ENCODE results near the gene CAPZB.
"Not testable (repeated sequence)": the region's sequence is repeated elsewhere in the genome, so short reads cannot be mapped to it uniquely, and the experiment has no call there.

The CAPZB gene

GRCh38 chr1:19525607-19526545 is 40.5 kb upstream of the CAPZB start:
- Histone ChIP-seq H4K20me1 (ENCODE audit: low read depth, low read length) (no peaks in the 10 kb centered on the region), H3K9ac (ENCODE audit: low read length) (no peak overlapping the region), H3K36me3 (ENCODE audit: low read length) (no peaks in the 10 kb centered on the region), H3K9me3 (ENCODE audit: insufficient read depth, low read length) (no peaks in the 10 kb centered on the region), H3K27me3 (ENCODE audit: low read length) (no peaks in the 10 kb centered on the region), H3F3A (ENCODE audit: insufficient read depth) (no peaks in the 10 kb centered on the region), H3K9me2 (replicated peaks; ENCODE audit: insufficient read depth, low read length) (no peaks in the 10 kb centered on the region), H3K27ac (ENCODE audit: low read depth, low read length) (no peak overlapping the region), H2AFZ (ENCODE audit: low read depth, low read length, severe bottlenecking) (no peak overlapping the region), H3K4me3 (ENCODE audit: insufficient read depth, low read length, poor library complexity, severe bottlenecking) (no peak overlapping the region), H3K4me2 (ENCODE audit: low read depth, low read length, poor library complexity, severe bottlenecking) (no peak overlapping the region), H3K79me2 (ENCODE audit: insufficient read depth, low read length) (no peaks in the 10 kb centered on the region)
- TF ChIP-seq CTCF (IDR thresholded peaks at IDR 0.05; ENCODE audit: insufficient read depth, low read length, poor library complexity, severe bottlenecking), result no peak
- no peak for TF ChIP-seq EZH2phosphoT487 (conservative IDR thresholded peaks at IDR 0.05; ENCODE audit: low read length)

DNA sequence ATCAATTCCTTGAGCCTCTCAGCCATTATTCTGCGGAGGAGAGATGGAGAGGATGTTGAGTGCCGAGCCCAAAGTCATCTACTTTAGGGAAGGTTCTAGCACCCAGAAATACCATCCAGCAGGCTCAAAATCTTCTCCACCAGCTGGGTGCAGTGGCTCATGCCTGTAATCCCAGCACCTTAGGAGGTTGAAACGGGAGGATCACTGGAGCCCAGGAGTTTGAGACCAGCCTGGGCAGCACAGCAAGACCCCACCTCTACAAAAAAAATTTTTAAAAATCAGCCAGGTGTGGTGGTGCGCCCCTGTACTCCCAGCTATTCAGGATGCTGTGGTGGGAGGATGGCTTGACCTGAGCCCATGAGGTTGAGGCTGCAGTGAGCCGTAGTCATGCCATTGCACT is 39.5 kb upstream of the CAPZB start:
- H3K4me3 ChIP-seq (ENCODE audit: insufficient read depth, low read length, poor library complexity, severe bottlenecking), result no peak overlapping the region
- H3K27me3 ChIP-seq (ENCODE audit: low read length), result no peaks in the 10 kb centered on the region
- no peaks in the 10 kb centered on the region for H3K9me2 ChIP-seq (replicated peaks; ENCODE audit: insufficient read depth, low read length)
- H3K9ac ChIP-seq (ENCODE audit: low read length), result no peak overlapping the region
- H3K4me2 ChIP-seq (ENCODE audit: low read depth, low read length, poor library complexity, severe bottlenecking), result no peak overlapping the region
- H3K27ac ChIP-seq (ENCODE audit: low read depth, low read length), result no peak overlapping the region
- H3K36me3 ChIP-seq (ENCODE audit: low read length), result no peaks in the 10 kb centered on the region
- TF ChIP-seq EZH2phosphoT487 (conservative IDR thresholded peaks at IDR 0.05; ENCODE audit: low read length) (no peak), CTCF (IDR thresholded peaks at IDR 0.05; ENCODE audit: insufficient read depth, low read length, poor library complexity, severe bottlenecking) (no peak)
- H3K9me3 ChIP-seq (ENCODE audit: insufficient read depth, low read length), result no peaks in the 10 kb centered on the region
- H3F3A ChIP-seq (ENCODE audit: insufficient read depth), result no peaks in the 10 kb centered on the region
- H4K20me1 ChIP-seq (ENCODE audit: low read depth, low read length), result no peaks in the 10 kb centered on the region
- no peak overlapping the region for H2AFZ ChIP-seq (ENCODE audit: low read depth, low read length, severe bottlenecking)
- no peaks in the 10 kb centered on the region for H3K79me2 ChIP-seq (ENCODE audit: insufficient read depth, low read length)

GRCh38 chr1:19522570-19522969 is 37.2 kb upstream of the CAPZB start:
- not testable (repeated sequence) for H3F3A ChIP-seq (ENCODE audit: insufficient read depth); H2AFZ ChIP-seq (ENCODE audit: low read depth, low read length, severe bottlenecking); H3K27me3 ChIP-seq (ENCODE audit: low read length); H3K4me2 ChIP-seq (ENCODE audit: low read depth, low read length, poor library complexity, severe bottlenecking); H3K9me3 ChIP-seq (ENCODE audit: insufficient read depth, low read length); H3K79me2 ChIP-seq (ENCODE audit: insufficient read depth, low read length); H3K36me3 ChIP-seq (ENCODE audit: low read length); H3K4me3 ChIP-seq (ENCODE audit: insufficient read depth, low read length, poor library complexity, severe bottlenecking); H4K20me1 ChIP-seq (ENCODE audit: low read depth, low read length); H3K9ac ChIP-seq (ENCODE audit: low read length); H3K9me2 ChIP-seq (replicated peaks; ENCODE audit: insufficient read depth, low read length); H3K27ac ChIP-seq (ENCODE audit: low read depth, low read length)

GRCh38 chr1:19521411-19521810 is 36.1 kb upstream of the CAPZB start:
- Histone ChIP-seq H2AFZ (ENCODE audit: low read depth, low read length, severe bottlenecking) (no peak overlapping the region), H4K20me1 (ENCODE audit: low read depth, low read length) (no peaks in the 10 kb centered on the region), H3K4me3 (ENCODE audit: insufficient read depth, low read length, poor library complexity, severe bottlenecking) (no peak overlapping the region), H3K27me3 (ENCODE audit: low read length) (no peaks in the 10 kb centered on the region), H3F3A (ENCODE audit: insufficient read depth) (no peaks in the 10 kb centered on the region), H3K27ac (ENCODE audit: low read depth, low read length) (no peak overlapping the region), H3K9me2 (replicated peaks; ENCODE audit: insufficient read depth, low read length) (no peaks in the 10 kb centered on the region), H3K9me3 (ENCODE audit: insufficient read depth, low read length) (no peaks in the 10 kb centered on the region; the same call in 1 of the 2 replicates), H3K36me3 (ENCODE audit: low read length) (no peaks in the 10 kb centered on the region), H3K4me2 (ENCODE audit: low read depth, low read length, poor library complexity, severe bottlenecking) (no peak overlapping the region), H3K9ac (ENCODE audit: low read length) (no peak overlapping the region), H3K79me2 (ENCODE audit: insufficient read depth, low read length) (no peaks in the 10 kb centered on the region)
- no peak for TF ChIP-seq EZH2phosphoT487 (conservative IDR thresholded peaks at IDR 0.05; ENCODE audit: low read length)
- TF ChIP-seq CTCF (IDR thresholded peaks at IDR 0.05; ENCODE audit: insufficient read depth, low read length, poor library complexity, severe bottlenecking), result no peak
